Kidney glomerular epithelial cell (primary cell): ENCODE measurements around the gene LIPC.
A peak's percentile ranks its signal among the peaks of the same experiment; 100 is the strongest.

Source experiments
- DNase-seq: peaks from one replicate; lab custom pipeline; 2025; lab: John Stamatoyannopoulos, UW

Gene LIPC

DNA sequence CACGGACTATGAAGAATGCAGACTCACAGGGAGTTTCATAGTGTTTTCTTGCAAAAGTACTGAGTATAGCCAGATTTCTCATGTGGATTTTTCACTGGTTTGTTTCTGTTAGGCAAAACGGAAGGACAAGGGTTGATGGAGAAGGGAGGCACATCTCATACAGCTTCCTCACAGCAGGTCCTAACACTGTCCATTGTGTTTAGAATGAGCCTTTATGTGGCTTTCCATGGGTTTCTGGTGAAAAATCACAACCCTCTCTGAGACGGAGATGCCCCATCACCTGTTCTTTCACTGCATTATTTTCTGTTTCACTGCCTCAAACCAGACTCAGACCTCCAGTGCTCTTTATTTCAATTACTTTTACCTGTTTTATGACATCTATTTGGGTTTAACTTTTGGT is 25.0 kb upstream of the LIPC start:
- no peak for DNase-seq

DNA sequence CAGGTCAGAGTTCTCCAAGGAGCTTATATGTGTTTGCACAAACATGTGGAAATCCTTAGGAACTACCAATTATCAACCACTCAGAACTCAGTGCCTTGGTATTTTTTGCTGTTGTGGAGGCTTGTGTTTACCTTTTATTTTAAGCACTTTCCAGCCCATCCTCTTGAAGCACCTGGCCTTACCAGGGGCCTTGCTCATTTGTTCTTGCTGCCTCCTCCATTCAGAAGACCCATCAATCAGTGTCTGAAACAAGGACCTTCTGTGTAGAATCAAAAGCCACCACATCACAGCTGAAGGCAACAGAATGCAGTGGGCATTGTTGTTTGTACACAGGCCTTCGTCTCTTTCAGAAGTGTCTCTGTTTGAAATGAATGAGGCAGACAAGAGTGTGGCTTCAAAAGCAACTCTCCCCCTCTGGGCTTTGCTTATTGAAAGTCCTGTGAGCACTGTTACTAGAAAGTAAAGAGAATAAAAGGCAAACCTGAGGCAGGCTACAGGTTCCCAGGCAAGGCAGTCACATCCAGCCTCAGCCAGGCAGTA is 24.5 kb upstream of the LIPC start:
- DNase-seq: no peak

GRCh38 chr15:58407778-58408177 is 24.0 kb upstream of the LIPC start:
- no peak for DNase-seq

- no peak for DNase-seq
Observed at GRCh38 chr15:58409861-58410260, 21.9 kb upstream of the LIPC start.

DNA sequence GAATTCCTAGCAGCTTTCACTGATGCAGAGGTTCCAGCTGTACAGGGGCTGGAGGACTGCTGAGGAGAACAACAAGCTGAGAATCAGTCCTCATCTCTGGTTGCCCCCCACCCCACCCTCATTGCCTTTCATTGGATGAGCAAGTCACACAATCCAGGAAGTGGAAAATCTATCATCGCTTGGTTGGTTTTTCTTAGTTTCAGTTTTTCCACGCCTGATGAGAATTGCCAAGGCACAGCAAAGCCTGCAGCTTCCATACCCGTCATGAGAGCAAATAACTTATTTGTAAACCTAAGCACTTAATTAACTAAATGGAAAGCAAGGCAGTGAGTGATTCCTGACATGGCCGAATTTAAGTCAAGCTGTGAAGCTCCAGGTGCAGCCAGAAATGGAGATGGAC is 21.4 kb upstream of the LIPC start:
- peak; percentile 50 for DNase-seq

DNA sequence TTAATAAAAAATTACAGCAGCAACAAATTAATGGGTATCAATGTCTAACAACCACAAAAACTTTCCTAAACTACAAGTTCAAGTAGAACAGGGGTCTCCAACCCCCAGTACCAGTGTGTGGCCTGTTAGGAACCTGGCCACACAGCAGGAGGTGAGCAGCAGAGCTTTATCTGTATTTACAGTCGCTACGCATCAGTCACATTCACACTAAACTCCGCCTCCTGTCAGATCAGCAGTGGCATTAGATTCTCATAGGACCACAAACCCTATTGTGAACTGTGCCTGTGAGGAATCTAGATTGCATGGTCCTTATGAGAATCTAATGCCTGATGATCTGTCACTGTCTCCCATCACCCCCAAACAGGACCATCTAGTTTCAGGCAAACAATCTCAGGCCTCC is 18.5 kb upstream of the LIPC start:
- no peak for DNase-seq

GRCh38 chr15:58415636-58416035 is 16.2 kb upstream of the LIPC start:
- no peak for DNase-seq

- no peak for DNase-seq
Observed at GRCh38 chr15:58416963-58417362, 14.8 kb upstream of the LIPC start.

GRCh38 chr15:58418135-58418534 is 13.7 kb upstream of the LIPC start:
- no peak for DNase-seq

- DNase-seq: no peak
Observed at GRCh38 chr15:58419803-58420524, 11.8 kb upstream of the LIPC start.

DNA sequence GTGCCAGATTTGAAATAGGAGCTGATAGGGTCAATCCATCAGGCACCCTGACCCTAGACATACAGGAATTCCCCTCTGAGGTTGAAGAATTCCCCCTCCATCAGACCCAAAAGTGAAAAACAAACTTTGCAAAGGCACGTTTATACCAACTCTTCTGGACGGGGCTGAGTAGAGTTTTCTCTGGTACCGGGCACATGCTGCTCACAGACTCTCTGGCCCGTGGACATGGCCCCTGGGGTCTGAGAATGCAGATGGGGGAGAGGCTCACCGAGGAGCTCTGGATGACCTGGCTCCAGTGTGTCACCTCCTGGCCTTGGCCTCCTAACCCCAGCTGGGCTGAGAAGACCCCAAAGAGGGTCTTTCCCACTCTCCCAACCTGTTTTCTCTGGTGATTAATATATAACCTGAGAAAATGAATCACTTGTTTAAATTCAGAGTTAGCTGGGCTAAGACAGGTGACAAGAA is 11.2 kb upstream of the LIPC start:
- DNase-seq: no peak

DNA sequence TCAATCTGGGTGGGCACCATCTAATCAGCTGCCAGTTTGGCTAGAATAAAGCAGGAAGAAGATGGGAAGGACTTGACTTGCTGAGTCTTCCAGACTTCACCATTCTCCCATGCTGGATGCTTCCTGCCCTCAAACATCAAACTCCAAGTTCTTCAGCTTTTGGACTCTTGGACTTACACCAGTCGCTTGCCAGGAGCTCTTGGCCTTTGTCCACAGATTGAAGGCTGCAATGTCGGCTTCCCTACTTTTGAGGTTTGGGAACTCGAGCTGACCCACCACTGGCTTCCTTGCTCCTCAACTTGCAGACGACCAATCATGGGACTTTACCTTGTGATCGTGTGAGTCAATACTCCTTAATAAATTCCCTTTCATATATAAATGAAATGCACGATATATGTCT is 8.6 kb upstream of the LIPC start:
- DNase-seq: no peak

GRCh38 chr15:58423831-58424608 is 7.8 kb upstream of the LIPC start:
- no peak for DNase-seq

- no peak for DNase-seq
Observed at GRCh38 chr15:58424722-58425121, 7.1 kb upstream of the LIPC start.

DNA sequence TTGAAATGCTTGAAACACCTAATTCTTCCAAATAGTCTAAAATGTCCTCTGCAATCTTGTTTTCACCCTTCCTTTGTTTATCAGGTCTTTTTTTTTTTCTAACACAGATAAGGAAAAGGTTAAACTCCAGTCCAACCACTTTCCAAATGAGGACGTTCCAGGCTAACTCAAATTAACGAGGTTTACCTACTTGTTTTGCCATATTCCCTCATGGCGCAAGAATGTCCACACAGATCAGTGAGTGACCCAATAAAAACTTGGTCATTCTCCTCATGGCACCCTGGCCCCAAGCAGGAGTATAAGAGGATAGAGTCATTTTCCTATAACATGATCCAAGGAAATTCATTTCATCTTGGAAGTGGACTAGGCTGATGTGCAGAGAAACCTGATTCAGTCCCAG is 6.6 kb upstream of the LIPC start:
- no peak for DNase-seq

GRCh38 chr15:58425834-58426233 is 6.0 kb upstream of the LIPC start:
- no peak for DNase-seq

GRCh38 chr15:58426501-58426900 is 5.3 kb upstream of the LIPC start:
- no peak for DNase-seq

DNA sequence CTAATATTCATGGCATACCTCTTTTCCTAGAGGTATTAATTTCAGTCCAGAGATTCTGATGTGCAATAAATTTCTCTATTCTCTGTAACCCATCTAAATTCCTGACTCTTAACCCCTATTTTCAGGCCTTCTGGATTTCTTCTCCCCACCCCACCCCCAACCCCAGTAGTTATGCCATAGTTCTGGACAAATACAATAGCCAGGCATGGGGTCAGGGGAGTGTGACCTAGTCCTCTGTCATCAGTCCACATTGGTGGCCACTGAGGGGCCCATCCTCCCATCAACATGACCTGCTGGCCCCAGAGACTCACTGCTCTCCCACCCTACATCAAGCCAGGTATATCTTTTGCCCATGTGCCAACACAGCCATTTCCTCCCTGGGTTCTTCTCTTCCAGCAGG is 3.8 kb upstream of the LIPC start:
- DNase-seq: no peak

- DNase-seq: no peak
Observed at GRCh38 chr15:58430224-58430787, 1.5 kb upstream of the LIPC start.

- DNase-seq: no peak
Observed at GRCh38 chr15:58432401-58432800, 610 bp downstream of the LIPC start.

GRCh38 chr15:58433597-58434333 is 2.0 kb downstream of the LIPC start:
- DNase-seq: no peak

DNA sequence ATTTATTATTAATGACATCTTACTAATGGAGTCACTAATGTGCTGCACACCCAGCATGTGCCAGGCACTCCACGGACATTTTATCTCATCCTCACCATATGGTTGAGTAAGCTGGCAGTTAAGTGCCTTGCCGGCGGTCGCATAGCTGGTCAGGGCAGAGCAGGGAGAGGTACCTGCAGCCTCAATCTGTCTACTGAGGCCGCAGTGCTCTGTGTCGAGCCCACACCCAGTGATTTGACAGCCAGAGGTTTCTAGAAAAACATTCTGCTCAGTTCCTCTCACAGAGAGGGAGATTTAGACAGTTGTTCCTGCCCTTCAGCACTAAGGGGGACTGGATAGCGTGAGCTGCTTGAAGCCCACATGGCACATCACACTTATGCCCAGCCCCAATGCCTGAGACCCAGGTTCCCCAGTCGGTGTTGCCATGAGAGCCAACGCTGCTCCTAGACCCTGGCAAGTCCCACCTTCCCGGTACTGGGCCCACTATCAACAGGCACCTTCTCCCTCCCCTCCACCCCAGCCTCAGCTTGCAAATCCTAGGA is 2.6 kb downstream of the LIPC start:
- DNase-seq: no peak
